Lower lobe of right lung (tissue), 2 donors: ENCODE results near the gene KCNA5. TPM values are rescaled to one million over a fixed set of nuclear protein-coding genes. Genes with fewer than 3 reads are reported as not detected.
A peak's percentile ranks its signal among the peaks of the same experiment; 100 is the strongest.

Experiments used
- ATAC-seq, 2 donors: fragments of 200-7000 bp; cut with Tn5 transposase; one replicate each; pipeline ENCODE4 v1.9.1; 2020 to 2022; ENCODE audit warnings: mild to moderate bottlenecking in 2 of 2, moderate library complexity in 2 of 2
- DNase-seq: peaks from one replicate; pipeline ENCODE4 v3.0.0-alpha.2; 2020
- H3K27ac ChIP-seq: fragments of 200-600 bp; one replicate; pipeline ENCODE4 v1.8.0; 2022
- H3K27me3 ChIP-seq: fragments of 200-600 bp; one replicate; pipeline ENCODE4 v1.8.0; 2022; ENCODE audit warnings: low read depth
- H3K36me3 ChIP-seq: fragments of 200-600 bp; one replicate; pipeline ENCODE4 v1.8.0; 2022; ENCODE audit warnings: mild to moderate bottlenecking
- H3K4me1 ChIP-seq: fragments of 200-600 bp; one replicate; pipeline ENCODE4 v1.8.0; 2022
- H3K4me3 ChIP-seq: fragments of 200-600 bp; one replicate; pipeline ENCODE4 v1.8.0; 2022; ENCODE audit warnings: mild to moderate bottlenecking
- H3K9me3 ChIP-seq: fragments of 200-600 bp; one replicate; pipeline ENCODE4 v1.8.0; 2022
- intact Hi-C: fragments of 100-400 bp; cut with DNase I; formaldehyde crosslinking; loops from one replicate; pipeline ENCODE4 v1.11.0; 2022
- total RNA-seq: library from RNA; stranded (reverse); fragmentation: NEBNext Ultra II Directional; extraction: Animal tissue kit (Norgen Biotek cat#: 25700); gene quantifications from one replicate; pipeline ENCODE4 v1.2.1, GENCODE V29; 2021
- TF ChIP-seq, protein P1 (sequence below): fragments of 200-600 bp; IDR thresholded peaks from one replicate; pipeline ENCODE4 v1.8.0; 2022; ENCODE audit warnings: antibody characterized with exemption, mild to moderate bottlenecking
- donor health status: DM: no; HTN: yes; CAD: no; lungs with severe emphysema.

The KCNA5 gene
- total RNA-seq, 1 donor from 2014 or later: 1.5 TPM

GRCh38 chr12:5087831-5088554 lies 44.3 kb downstream of the KCNA5 start:
- Histone ChIP-seq H3K27ac (no peak overlapping the region), H3K27me3 (peaks cover 4% of the 10 kb centered on the region), H3K4me1 (no peaks in the 10 kb centered on the region), H3K36me3 (no peaks in the 10 kb centered on the region), H3K4me3 (no peak overlapping the region), H3K9me3 (no peaks in the 10 kb centered on the region)
- no peak for ATAC-seq
- no peak for DNase-seq
- TF ChIP-seq, protein P1, sequence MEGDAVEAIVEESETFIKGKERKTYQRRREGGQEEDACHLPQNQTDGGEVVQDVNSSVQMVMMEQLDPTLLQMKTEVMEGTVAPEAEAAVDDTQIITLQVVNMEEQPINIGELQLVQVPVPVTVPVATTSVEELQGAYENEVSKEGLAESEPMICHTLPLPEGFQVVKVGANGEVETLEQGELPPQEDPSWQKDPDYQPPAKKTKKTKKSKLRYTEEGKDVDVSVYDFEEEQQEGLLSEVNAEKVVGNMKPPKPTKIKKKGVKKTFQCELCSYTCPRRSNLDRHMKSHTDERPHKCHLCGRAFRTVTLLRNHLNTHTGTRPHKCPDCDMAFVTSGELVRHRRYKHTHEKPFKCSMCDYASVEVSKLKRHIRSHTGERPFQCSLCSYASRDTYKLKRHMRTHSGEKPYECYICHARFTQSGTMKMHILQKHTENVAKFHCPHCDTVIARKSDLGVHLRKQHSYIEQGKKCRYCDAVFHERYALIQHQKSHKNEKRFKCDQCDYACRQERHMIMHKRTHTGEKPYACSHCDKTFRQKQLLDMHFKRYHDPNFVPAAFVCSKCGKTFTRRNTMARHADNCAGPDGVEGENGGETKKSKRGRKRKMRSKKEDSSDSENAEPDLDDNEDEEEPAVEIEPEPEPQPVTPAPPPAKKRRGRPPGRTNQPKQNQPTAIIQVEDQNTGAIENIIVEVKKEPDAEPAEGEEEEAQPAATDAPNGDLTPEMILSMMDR: no peak
- intact Hi-C loops: loop anchor here (10.0 kb wide), 1 partner anchor 63 kb away; no protein-coding TSS in a partner anchor

DNA sequence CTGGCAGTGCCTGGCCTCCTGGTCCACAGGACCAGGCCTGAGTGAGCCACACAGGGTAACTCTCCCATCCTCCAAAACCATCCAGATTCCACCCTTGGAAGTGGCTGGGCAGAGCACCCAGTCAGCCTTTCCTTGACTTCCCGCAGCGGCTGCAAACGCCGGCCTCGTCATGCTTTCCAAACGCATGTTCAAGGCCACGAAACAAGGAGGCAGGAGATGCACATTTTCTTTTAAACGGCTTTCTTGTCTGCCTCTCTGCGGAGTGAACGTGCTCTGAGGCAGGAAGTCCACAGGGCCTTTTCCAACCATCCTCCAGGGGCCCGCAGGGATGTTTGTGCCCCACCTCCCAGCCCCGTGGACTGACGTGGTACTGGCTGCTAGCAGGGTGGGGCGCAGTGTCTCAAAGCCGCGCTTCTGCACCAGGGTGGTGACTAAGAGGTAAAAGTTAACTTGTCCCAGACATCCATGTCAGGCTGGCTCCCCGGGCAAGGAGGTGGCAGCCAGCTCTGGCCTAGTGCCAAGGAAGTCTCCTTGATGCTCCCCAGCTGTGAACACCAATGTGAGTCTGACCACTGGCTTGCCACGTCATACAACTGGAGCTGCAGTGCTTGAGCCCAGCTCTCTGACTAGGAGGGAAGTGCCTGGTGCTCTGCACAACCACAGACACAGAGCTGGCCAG lies 45.0 kb downstream of the KCNA5 start:
- Histone ChIP-seq H3K27me3 (peaks cover 4% of the 10 kb centered on the region), H3K36me3 (no peaks in the 10 kb centered on the region), H3K27ac (no peak overlapping the region), H3K4me3 (no peak overlapping the region), H3K9me3 (no peaks in the 10 kb centered on the region), H3K4me1 (no peaks in the 10 kb centered on the region)
- DNase-seq (no peak), ATAC-seq (peak in 1 of 2 donors; percentile 19)
- intact Hi-C loops: loop anchor here (10.0 kb wide), 1 partner anchor 64 kb away; no protein-coding TSS in a partner anchor
- TF ChIP-seq, protein P1: no peak

DNA sequence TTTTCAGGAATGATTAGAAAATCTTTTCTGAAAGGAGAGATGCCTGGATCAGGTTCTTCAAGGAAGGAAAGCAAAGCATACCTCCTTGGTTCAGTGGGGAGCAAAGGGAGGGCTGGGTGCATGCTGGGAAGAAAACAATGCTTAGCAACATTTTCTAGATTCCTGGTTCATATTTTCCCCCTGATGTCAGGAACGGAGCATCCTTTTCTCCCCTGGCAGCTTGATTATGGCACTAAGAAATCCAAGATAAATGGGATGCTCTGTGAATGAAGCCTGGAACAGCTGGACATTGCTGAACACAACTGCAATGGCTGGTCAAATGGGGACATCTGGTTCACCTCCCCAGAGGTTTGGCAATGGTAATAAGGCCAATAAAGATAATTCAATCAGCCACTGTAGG lies 50.9 kb downstream of the KCNA5 start:
- H3K27ac ChIP-seq: no peak overlapping the region
- H3K27me3 ChIP-seq: peaks cover 13% of the 10 kb centered on the region
- no peaks in the 10 kb centered on the region for H3K36me3 ChIP-seq
- intact Hi-C loops: no loop called here
- H3K4me3 ChIP-seq: no peak overlapping the region
- TF ChIP-seq, protein P1: no peak
- no peaks in the 10 kb centered on the region for H3K4me1 ChIP-seq
- H3K9me3 ChIP-seq: no peaks in the 10 kb centered on the region
- ATAC-seq (no peak), DNase-seq (no peak)

DNA sequence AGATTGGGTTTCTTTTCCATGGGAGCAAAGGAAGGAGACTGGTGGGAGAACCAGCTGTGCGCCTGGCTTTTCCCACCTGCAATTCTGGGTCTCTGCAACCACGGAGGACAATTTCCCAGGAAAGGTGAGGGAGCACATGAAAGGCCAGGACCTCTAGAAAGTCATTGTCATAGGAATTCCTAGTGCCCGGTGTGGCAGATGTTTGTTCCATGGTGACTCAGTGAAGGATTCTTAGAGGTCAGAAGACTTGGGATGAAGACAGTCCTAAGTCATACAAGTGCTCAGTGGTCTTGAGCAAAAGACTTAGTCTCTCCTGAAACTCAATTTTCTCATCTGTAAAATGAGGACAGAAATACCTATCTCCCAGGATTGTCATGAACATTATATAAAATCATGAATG lies 51.3 kb downstream of the KCNA5 start:
- H3K27ac ChIP-seq: no peak overlapping the region
- intact Hi-C loops: no loop called here
- no peak for DNase-seq

More for the DNA sequence above, 51.3 kb downstream of the KCNA5 start:
- Histone ChIP-seq H3K36me3 (no peaks in the 10 kb centered on the region), H3K4me1 (no peaks in the 10 kb centered on the region), H3K9me3 (no peaks in the 10 kb centered on the region), H3K27me3 (peaks cover 13% of the 10 kb centered on the region), H3K4me3 (no peak overlapping the region)
- ATAC-seq: no peak
- TF ChIP-seq, protein P1: no peak

Other genes with a start within 250 kb of the KCNA5 start
- not detected for gene KCNA1, start 134.0 kb upstream of the KCNA5 start, total RNA-seq